HepG2 (cell line): ENCODE results near the gene MED13L. TPM values are rescaled to one million over a fixed set of nuclear protein-coding genes. Genes with fewer than 3 reads are reported as not detected.

ENCODE experiments used
- ATAC-seq: fragments of 200-7000 bp; cut with Tn5 transposase; 3 replicates; pipeline ENCODE4 v1.9.1; 2020; ENCODE audit warnings: mild to moderate bottlenecking, moderate library complexity
- BruUV-seq: library from RNA; stranded (reverse); fragments of 400-500 nt; replicated peaks from 2 replicates; lab custom pipeline; 2021; lab: Mats Ljungman, UMichigan
- CTCF ChIA-PET: fragments of 300-600 bp; formaldehyde crosslinking; extraction: SDS; loops from one replicate; lab custom pipeline; 2021; ENCODE audit warnings: low total read pairs, inconsistent platforms, low intra/inter-chr PET ratio; lab: Yijun Ruan, JAX
- POLR2A ChIA-PET: fragments of 350-600 bp; sonication (Branson Sonifier 250); formaldehyde crosslinking; loops from one replicate; lab custom pipeline; 2020; ENCODE audit warnings: antibody characterized with exemption, inconsistent platforms; lab: Yijun Ruan, JAX
- DNase-seq: peaks from one replicate; pipeline ENCODE4 v3.0.0-alpha.2; 2015; ENCODE audit warnings: low spot score
- FAIRE-seq: peaks from 3 replicates; lab custom pipeline; 2011; peaks lifted over from hg19 to GRCh38; lab: Jason Lieb, UNC
- H2AFZ ChIP-seq: one replicate; pipeline ENCODE4 v1.6.1; 2011; ENCODE audit warnings: low read length, inconsistent platforms
- H3K27ac ChIP-seq: fragments of 300-600 bp; 3 replicates; pipeline ENCODE4 v1.8.0; 2011; ENCODE audit warnings: mixed run types, mild to moderate bottlenecking, mixed read lengths, low read length, inconsistent platforms; ENCODE audit not compliant: insufficient read depth; ENCODE audit errors: extremely low read length
- H3K27me3 ChIP-seq, 2 experiments: fragments of 200-600 bp in 1 of 2; 2 replicates in 1 of 2; 3 replicates in 1 of 2; pipeline versions ENCODE4 v1.6.0 to v1.8.0; 2011; ENCODE audit warnings: low read length in 2 of 2, mild to moderate bottlenecking in 2 of 2, moderate library complexity in 2 of 2, inconsistent platforms in 1 of 2; ENCODE audit not compliant: insufficient read depth in 2 of 2, control insufficient read depth in 1 of 2
- H3K36me3 ChIP-seq, 2 experiments: fragments of 200-600 bp in 1 of 2; replicated peaks in 1 of 2; 2 replicates in 1 of 2; 3 replicates in 1 of 2; pipeline versions ENCODE4 v1.5.1 to v1.8.0; 2011; ENCODE audit warnings: low read length in 2 of 2, inconsistent platforms in 1 of 2; ENCODE audit not compliant: insufficient read depth in 2 of 2, control insufficient read depth in 1 of 2
- H3K4me1 ChIP-seq: 2 replicates; pipeline ENCODE4 v1.5.1; 2012; ENCODE audit warnings: low read length, inconsistent platforms; ENCODE audit not compliant: insufficient read depth
- H3K4me2 ChIP-seq: 2 replicates; pipeline ENCODE4 v1.6.0; 2011; ENCODE audit warnings: low read depth, low read length, inconsistent platforms
- H3K4me3 ChIP-seq, 3 experiments: fragments of 200-600 bp in 1 of 3; sonication (generic), shearing (Covaris generic) in 1 of 3; replicated peaks in 1 of 3; 2 replicates each; pipeline ENCODE4 v1.5.1; 2011 to 2016; ENCODE audit warnings: low read length in 3 of 3, inconsistent platforms in 2 of 3, low read depth in 2 of 3, mild to moderate bottlenecking in 2 of 3, control low read depth in 1 of 3, mixed read lengths in 1 of 3; ENCODE audit not compliant: insufficient read depth in 1 of 3
- H3K79me2 ChIP-seq: one replicate; pipeline ENCODE4 v1.6.1; 2011; ENCODE audit warnings: low read length, inconsistent platforms; ENCODE audit not compliant: insufficient read depth
- H3K9ac ChIP-seq: 2 replicates; pipeline ENCODE4 v1.6.0; 2011; ENCODE audit warnings: mild to moderate bottlenecking, low read depth, low read length, inconsistent platforms; ENCODE audit not compliant: insufficient read depth
- H3K9me3 ChIP-seq: 2 replicates; pipeline ENCODE4 v1.5.1; 2012; ENCODE audit warnings: mild to moderate bottlenecking, low read length
- H4K20me1 ChIP-seq: 2 replicates; pipeline ENCODE4 v1.6.0; 2011; ENCODE audit warnings: inconsistent platforms, mild to moderate bottlenecking, low read length, moderate library complexity; ENCODE audit not compliant: insufficient read depth
- CEBPZ ChIP-seq: IDR thresholded peaks from 2 replicates; pipeline ENCODE4 v1.6.1; 2012; ENCODE audit warnings: low read length, improper control_type of control experiment
- MAFF ChIP-seq: IDR thresholded peaks from 2 replicates; pipeline ENCODE4 v1.6.1; 2011; ENCODE audit warnings: low read depth, low read length, improper control_type of control experiment
- MAFK ChIP-seq, 2 experiments: IDR thresholded peaks in 1 of 2; conservative IDR thresholded peaks in 1 of 2; 2 replicates each; pipeline ENCODE4 v1.6.1; 2011; ENCODE audit warnings: improper control_type of control experiment in 2 of 2, low read length in 2 of 2
- ZNF550 ChIP-seq: sonication (generic); formaldehyde crosslinking; IDR thresholded peaks from 2 replicates; pipeline ENCODE4 v1.4.0; 2020; ENCODE audit warnings: mild to moderate bottlenecking, missing genetic modification reagents, borderline replicate concordance
- ZNF720 ChIP-seq: sonication (generic); formaldehyde crosslinking; IDR thresholded peaks from 2 replicates; pipeline ENCODE4 v1.4.0; 2020; ENCODE audit warnings: missing genetic modification reagents
- ZNF770 ChIP-seq: sonication (generic); formaldehyde crosslinking; IDR thresholded peaks from 2 replicates; pipeline ENCODE4 v1.5.0; 2020; ENCODE audit warnings: mild to moderate bottlenecking, missing genetic modification reagents
- ZSCAN5A ChIP-seq: sonication (generic); formaldehyde crosslinking; IDR thresholded peaks from 2 replicates; pipeline ENCODE4 v1.8.0; 2022; ENCODE audit warnings: mild to moderate bottlenecking, missing genetic modification reagents, borderline replicate concordance
- WGBS: methylation state at CpG from one replicate; pipeline ENCODE4 v1.1.6; 2017; ENCODE audit warnings: low lambda C conversion rate; 5-methylcytosine and 5-hydroxymethylcytosine counted together
- in situ Hi-C: cut with HindIII; loops from 2 replicates; pipeline ENCODE4 v1.10.0; 2017; ENCODE audit warnings: low pct_unique_long_range_greater_than_20kb; ENCODE audit not compliant: extremely low pct_ligation_motif_present
- intact Hi-C: fragments of 100-400 bp; cut with micrococcal nuclease; formaldehyde crosslinking; loops from one replicate; pipeline ENCODE4 v1.10.0; 2022; ENCODE audit not compliant: unreplicated experiment
- polyA plus RNA-seq, 8 experiments: library from polyadenylated mRNA; depleted of rRNA in 3 of 8; stranded (reverse) in 7 of 8; unstranded in 1 of 8; fragments of >200 nt; fragmentation: Illumina TruSeq in 4 of 8; extraction: Trizol in 4 of 8; gene quantifications; 2 replicates each; pipeline versions ENCODE4 v1.2.1 to v1.2.3, GENCODE V29; 2011 to 2016; ENCODE audit warnings: low read depth in 4 of 8, missing spikeins in 1 of 8, mixed read lengths in 1 of 8; ENCODE audit not compliant: insufficient read depth in 1 of 8
- total RNA-seq, 5 experiments: library from RNA; depleted of rRNA; stranded (reverse); fragments of >200 nt; fragmentation: Illumina TruSeq; extraction: Trizol; gene quantifications; 2 replicates each; pipeline ENCODE4 v1.2.3, GENCODE V29; 2016; ENCODE audit warnings: low read depth in 1 of 5

Gene MED13L
- total and polyA plus RNA-seq, 2 of the 13 experiments (the other 11 are each of a cell fraction or from before 2014, with no cell fraction given), result 24.8 to 38.9 TPM

- H3K27ac ChIP-seq, result no peak overlapping the region
- 95% methylated on average over 2 of the region's 2 CpGs for WGBS
- DNase-seq (no peak), ATAC-seq (no peak), FAIRE-seq (no peak)
- H3K27me3 ChIP-seq, result no peaks in the 10 kb centered on the region
- POLR2A ChIA-PET, result no interaction called here
- H3K9me3 ChIP-seq, result no peaks in the 10 kb centered on the region
- no peak overlapping the region for H2AFZ ChIP-seq
- no TSS peak for BruUV-seq
- TF ChIP-seq ZNF550 (no peak), ZNF720 (CRISPR knock-in tag) (no peak), MAFK (conservative IDR thresholded peaks at IDR 0.05 in 1 of 2, IDR thresholded peaks at IDR 0.05 in 1 of 2; ENCODE audit: low read length in 2 of 2) (peak; percentile 46 to 66; a peak in 3 of 4 replicates), CEBPZ (no peak), MAFF (0 out of 2 replicates have a peak, but pooled peaks have one; percentile 18), ZNF770 (CRISPR knock-in tag) (no peak), ZSCAN5A (CRISPR knock-in tag) (no peak)
- H3K79me2 ChIP-seq, result peaks cover 38% of the 10 kb centered on the region
- in situ Hi-C loops (no loop called here), intact Hi-C loops (no loop called here)
- no peak overlapping the region for H3K4me3 ChIP-seq
- H3K4me1 ChIP-seq, result peaks cover 6% of the 10 kb centered on the region; the same call in 1 of the 2 replicates
- H4K20me1 ChIP-seq, result peaks cover 5% of the 10 kb centered on the region; the same call in 1 of the 2 replicates
- CTCF ChIA-PET, result no interaction called here
- no peak overlapping the region for H3K4me2 ChIP-seq
- no peaks in the 10 kb centered on the region; a peak in 1 of 5 replicates for H3K36me3 ChIP-seq
- H3K9ac ChIP-seq, result no peak overlapping the region
Measured at GRCh38 chr12:116201359-116201758, 76.1 kb downstream of the MED13L start.
